GM18861 (cell line): ENCODE data around the gene GUF1.
A peak's percentile ranks its signal among the peaks of the same experiment; 100 is the strongest.
"Not testable (repeated sequence)": the region's sequence is repeated elsewhere in the genome, so short reads cannot be mapped to it uniquely, and the experiment has no call there.

ENCODE experiments used
- ATAC-seq: cut with Tn5 transposase; IDR thresholded peaks from one replicate; pipeline ENCODE4 v1.9.1; 2021; ENCODE audit not compliant: unreplicated experiment

Gene GUF1

DNA sequence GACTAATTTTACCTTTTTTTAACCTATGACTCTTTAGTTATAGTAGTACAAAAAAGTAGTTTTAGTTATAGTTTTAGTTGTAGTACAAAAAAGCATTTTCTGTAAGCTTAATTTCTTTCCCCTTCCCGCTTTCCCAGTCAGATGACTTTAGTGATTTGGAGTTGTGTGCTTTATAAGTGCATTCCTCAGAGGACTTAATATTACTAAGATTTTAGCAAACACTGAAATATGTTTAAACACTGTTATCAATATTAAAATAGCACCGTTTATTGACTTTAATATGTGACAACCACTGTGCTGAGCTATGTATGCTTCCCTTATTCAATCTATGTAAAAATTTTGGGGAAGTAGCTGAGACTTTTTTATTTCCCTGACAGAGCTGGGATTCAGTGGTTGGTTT, 22.8 kb downstream of the GUF1 start:
- no peak for ATAC-seq

DNA sequence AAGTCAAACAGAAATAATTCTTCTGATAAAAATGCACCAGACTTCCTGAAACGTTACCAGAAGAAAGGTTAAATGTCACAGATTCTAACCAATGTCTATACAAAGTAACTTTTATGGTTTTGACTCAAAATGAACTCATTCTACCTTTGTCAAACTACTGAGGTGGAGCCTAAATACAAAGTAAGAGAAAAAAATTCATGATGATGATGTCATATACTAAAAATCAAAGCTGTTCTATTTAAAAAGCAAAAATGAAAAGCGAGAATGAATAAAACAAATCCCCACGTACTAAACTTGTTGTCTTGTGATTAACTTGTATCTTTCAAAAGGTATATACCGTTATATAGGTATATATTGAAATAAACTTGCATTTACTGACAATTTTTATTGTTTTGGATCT, 26.5 kb downstream of the GUF1 start:
- no peak for ATAC-seq

DNA sequence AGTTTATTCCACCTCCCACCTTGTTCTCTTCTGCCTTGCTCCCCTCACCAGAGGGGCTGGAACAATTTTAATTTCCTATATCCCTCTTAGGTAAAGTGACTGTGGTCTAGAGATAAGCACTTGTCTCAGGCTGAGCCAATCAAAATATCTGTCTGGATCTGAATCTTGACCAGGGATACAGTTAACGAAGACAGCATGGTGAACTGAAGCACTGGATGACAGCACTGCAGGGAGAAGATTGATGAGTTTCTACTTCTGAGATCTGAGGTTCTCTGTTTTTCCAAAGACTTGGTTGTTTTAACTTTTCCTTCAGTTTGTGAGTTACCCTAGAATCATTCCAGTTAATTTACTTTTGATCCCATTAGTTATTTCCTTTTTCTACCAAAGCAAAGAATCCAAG, 34.9 kb downstream of the GUF1 start:
- no peak for ATAC-seq

DNA sequence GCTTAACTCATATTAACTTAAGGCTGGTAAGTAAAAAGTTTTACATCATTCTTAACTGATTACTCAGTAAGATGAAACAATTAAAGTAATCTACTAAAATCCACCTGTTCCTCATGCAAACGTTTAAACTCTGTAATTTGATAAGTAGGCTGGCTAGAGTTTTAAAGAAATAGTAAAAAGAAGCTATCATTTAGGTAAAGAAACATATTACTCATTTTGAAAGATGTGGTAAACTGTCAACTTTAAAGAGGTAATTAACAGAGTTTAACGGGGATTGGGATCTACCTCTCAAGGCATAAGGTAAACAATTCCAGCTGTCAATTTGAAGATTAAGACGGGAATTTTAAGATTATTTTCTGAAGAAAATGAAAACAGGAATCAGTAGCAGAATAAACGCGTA, 38.4 kb downstream of the GUF1 start:
- no peak for ATAC-seq

DNA sequence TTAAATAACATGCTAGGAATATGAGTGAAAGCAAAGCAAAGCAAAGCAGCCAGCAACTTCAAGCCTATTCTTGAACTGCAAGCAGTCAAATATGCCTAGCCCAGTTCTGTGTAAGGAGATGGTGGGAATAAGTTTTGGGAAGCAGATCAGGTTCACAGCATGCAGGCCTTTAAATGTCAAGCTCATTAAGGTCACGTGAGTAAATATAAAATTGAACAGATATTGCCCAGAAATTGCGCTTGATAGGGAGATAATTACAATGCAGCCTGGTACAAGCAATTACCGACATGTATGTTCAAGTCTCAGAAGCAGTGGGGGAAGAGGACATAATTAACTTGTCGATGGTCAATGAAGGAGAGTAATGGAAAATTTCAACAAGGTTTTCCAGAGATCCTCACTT, 42.2 kb downstream of the GUF1 start:
- ATAC-seq = no peak

DNA sequence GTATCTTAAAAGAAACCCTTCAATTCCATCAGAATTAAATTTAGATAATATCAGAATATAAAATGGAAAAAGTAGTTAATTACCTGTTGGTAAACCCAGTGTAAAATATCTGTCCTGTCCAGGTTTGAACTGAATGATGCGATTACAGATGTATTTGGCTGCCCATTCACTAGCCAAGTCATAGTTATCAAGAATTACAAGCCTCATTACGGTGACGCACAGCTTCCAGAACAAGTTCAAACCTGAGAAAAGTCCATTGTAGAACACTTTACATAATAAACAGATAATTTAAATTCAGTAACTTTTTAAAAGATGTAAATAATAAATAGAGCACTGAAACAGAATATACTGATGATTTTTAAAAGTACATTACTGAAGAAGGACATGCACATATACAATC, 43.8 kb downstream of the GUF1 start:
- ATAC-seq = no peak

DNA sequence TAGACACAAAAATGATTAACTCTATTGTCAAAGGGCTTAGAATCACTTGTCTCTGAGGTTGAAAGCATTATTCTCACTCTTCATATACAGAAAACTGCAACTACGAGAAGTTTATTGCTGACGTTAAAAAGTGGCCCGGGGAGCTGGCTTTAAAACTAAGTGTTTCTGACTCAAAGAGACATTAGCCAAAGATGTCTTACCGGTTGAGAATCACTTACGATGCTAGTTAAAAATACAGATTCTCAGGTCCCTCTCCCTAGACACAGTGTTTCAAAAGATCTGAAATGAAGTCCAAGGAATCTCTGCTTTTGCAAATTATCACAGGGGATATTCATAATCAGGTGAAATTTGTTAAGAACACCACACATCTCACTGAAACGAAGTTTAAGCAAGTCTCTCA, 46.9 kb downstream of the GUF1 start:
- no peak for ATAC-seq

DNA sequence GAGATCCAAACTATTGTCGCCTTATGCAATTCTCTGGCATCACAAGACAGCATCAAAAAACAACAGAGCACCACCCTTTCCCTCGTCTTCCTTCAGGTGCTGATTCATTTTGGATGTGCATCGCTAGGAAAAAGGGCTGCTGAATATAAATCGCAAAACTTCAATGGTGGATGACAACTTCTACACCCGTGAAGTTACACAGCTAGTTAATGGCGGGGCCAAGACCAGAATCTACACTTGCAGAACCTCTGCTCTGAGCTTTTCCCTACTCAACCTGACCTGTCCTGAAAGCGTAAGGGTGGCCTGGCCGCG, 47.5 kb downstream of the GUF1 start:
- ATAC-seq = no peak

DNA sequence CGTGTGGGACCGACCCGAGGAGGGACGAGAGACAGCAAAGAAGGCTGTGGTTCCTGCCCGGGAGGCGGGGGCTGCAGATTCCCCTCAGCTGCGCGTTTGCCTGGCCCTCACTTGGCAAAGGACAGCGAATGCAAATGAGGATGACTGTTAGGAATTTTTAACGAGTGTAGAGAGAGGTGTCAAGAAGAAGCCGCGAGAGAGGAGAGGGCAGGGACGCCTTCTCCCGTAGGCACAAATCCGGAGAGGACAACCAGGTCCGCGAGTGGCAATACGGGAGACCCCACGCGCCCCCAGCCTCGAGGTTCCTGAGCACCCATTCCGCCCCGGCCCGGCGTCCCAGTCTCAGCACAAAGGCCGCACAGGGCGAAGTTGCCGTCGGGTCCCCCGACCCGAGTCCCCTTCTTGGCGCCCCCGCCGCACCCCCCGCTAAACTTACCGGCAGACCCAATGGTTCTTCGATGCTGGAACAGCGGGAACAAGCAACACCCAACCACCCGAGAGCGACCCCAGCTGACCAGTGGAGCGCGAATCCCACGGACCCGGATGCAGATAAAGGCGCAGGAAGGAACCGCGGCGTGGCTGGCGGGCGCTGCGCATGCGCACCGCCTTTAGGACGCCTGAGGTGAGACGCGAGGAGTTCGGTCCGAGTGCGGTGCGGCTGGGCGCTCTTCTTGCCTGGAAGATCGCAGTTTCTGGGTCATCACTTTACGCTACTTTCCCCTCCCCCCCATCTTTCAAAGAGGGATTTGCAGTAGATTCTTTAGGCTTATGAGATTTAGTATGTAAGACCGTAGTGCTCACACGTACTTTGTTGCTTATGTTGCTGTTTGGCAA, 48.0 kb downstream of the GUF1 start, which contains the start of gene GNPDA2:
Gene GNPDA2, minus strand, starts transcription at position 519 of the 834 bp plus-strand sequence. CDS start 4,349 bp downstream, outside the sequence.
- peak; percentile 88 for ATAC-seq

DNA sequence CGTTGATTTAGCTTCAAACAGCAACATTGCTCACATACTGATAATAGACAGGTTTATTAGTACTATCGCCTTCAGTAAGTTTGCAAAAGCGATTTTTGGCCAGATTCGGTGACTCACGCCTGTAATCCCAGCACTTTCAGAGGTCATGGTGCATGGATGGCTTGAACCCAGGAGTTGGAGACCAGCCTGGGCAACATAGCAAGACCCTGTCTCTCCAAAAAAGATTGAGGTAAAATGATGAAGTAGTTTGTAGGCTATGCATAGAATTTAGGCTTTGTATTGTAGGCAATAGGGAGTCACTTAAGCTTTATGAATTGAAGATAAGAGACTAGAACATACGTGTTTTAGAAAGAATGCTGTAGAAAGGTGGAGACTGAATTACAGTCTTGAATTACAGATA, 49.3 kb downstream of the GUF1 start:
- no peak for ATAC-seq

DNA sequence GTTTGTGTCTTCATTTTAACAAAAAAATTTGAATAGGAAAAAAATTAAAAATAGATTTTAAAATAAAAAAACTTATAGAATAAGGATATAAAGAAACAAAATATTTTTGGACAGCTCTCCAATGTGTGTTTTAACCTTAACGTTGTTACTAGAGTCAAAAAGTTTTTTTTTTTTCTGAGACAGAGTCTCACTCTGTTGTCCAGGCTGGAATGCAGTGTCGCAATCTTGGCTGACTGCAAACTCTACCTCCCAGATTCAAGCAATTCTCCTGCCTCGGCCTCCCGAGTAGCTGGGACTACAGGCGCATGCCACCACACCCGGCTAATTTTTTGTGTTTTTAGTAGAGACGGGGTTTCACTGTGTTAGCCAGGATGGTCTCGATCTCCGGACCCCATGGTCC, 50.5 kb downstream of the GUF1 start:
- ATAC-seq = not testable (repeated sequence)

DNA sequence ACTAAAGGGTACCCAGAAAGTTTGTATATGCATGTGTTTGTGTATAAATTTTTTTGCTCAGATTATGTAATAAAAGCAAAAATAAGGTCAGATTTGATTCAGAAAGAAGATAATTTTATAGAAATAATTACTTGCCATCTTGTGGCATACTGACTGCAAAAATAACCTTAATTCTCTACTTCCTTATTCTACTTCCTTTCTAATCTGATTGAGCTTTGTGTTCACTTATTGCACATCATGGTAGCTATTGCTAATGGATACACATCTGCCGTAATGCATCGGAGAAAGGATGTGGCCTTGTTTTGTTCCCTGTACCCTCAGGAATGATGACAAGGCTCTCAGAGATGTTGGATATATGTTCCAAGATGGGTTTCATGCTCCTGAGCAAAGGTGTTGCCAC, 58.7 kb downstream of the GUF1 start:
- ATAC-seq = no peak

DNA sequence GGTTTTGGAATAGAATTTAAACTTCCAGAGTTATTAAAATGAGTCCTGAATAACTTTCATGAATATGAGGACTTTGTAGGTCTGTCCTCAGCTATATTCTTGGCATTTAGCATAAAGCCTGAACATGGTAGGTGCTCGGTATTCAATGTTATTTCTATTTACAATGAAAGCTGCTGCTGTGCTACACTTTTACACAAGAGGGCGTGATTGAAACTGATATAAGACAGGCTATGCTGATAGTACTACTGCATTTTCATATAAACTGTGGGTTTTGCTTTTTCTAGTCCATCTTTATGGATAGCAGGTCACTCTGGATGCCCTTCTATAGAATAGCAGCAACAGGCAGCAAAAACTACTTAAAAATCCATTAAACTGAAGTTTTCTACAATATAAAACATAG, 60.4 kb downstream of the GUF1 start:
- ATAC-seq = peak; percentile 85

DNA sequence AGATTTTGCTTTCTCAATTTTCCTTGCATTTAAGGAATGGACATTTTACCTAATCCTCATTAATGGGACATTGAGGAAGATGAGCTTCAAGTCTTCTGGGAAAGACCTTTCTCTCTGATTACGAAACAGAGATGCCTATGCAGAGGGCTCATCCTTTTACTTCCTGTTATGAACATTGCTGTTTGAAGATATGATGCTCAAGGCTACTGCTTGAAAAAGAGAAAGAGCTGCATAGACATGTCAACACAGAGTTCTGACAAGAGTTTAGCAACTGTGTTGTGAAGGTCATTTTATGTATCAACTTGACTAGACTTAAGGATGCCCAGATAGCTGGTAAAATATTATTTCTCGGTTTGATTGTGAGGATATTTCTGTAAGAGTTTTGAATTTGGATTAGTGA, 62.0 kb downstream of the GUF1 start:
- ATAC-seq = no peak
